Loucy (cell line): ENCODE data around the gene RPL4.

Experiments
- H2AFZ ChIP-seq: fragments of 200-600 bp; sonication (generic); 2 replicates; pipeline ENCODE4 v1.6.0; 2016; ENCODE audit warnings: antibody characterized with exemption, mild to moderate bottlenecking, low read length, moderate library complexity
- H3F3A ChIP-seq: fragments of 200-600 bp; 2 replicates; pipeline ENCODE4 v1.6.0; 2016; ENCODE audit warnings: antibody characterized with exemption, low read depth, mild to moderate bottlenecking
- H3K27me3 ChIP-seq: fragments of 200-600 bp; sonication (generic); 2 replicates; pipeline ENCODE4 v1.6.1; 2014; ENCODE audit warnings: low read length, mild to moderate bottlenecking; ENCODE audit not compliant: insufficient read depth, poor library complexity, severe bottlenecking
- H3K36me3 ChIP-seq: fragments of 200-600 bp; sonication (generic); 2 replicates; pipeline ENCODE4 v1.6.1; 2016; ENCODE audit warnings: low read length; ENCODE audit not compliant: insufficient read depth
- H3K4me1 ChIP-seq: fragments of 200-600 bp; sonication (generic); 2 replicates; pipeline ENCODE4 v1.5.1; 2014; ENCODE audit warnings: low read length, mild to moderate bottlenecking; ENCODE audit not compliant: insufficient read depth, poor library complexity, severe bottlenecking
- H3K4me2 ChIP-seq: fragments of 200-600 bp; sonication (generic); 2 replicates; pipeline ENCODE4 v1.6.0; 2014; ENCODE audit warnings: antibody characterized with exemption, low read length, low read depth, mild to moderate bottlenecking; ENCODE audit not compliant: poor library complexity, severe bottlenecking
- H3K4me3 ChIP-seq: fragments of 200-600 bp; sonication (generic); 2 replicates; pipeline ENCODE4 v1.5.1; 2014; ENCODE audit warnings: low read length, mild to moderate bottlenecking, mixed read lengths; ENCODE audit not compliant: poor library complexity, severe bottlenecking
- H3K79me2 ChIP-seq: fragments of 200-600 bp; sonication (generic); 2 replicates; pipeline ENCODE4 v1.6.1; 2014; ENCODE audit warnings: low read length; ENCODE audit not compliant: insufficient read depth
- H3K9ac ChIP-seq: fragments of 200-600 bp; sonication (generic); 2 replicates; pipeline ENCODE4 v1.6.0; 2014; ENCODE audit warnings: mild to moderate bottlenecking, low read depth, low read length, moderate library complexity; ENCODE audit not compliant: poor library complexity, severe bottlenecking
- H3K9me2 ChIP-seq: fragments of 200-600 bp; sonication (generic); replicated peaks from 2 replicates; pipeline ENCODE4 v1.6.1; 2016; ENCODE audit warnings: low read depth, low read length, mixed read lengths
- H3K9me3 ChIP-seq: fragments of 200-600 bp; sonication (generic); 2 replicates; pipeline ENCODE4 v1.6.1; 2014; ENCODE audit warnings: mild to moderate bottlenecking, antibody characterized with exemption, low read length, low read depth; ENCODE audit not compliant: insufficient read depth
- H4K20me1 ChIP-seq: fragments of 200-600 bp; sonication (generic); 2 replicates; pipeline ENCODE4 v1.6.0; 2014; ENCODE audit warnings: antibody characterized with exemption, low read length, mild to moderate bottlenecking; ENCODE audit not compliant: insufficient read depth, poor library complexity, severe bottlenecking
- EZH2phosphoT487 ChIP-seq: fragments of 200-600 bp; IDR thresholded peaks from 2 replicates; pipeline ENCODE4 v1.6.1; 2018; ENCODE audit warnings: antibody characterized with exemption, mild to moderate bottlenecking, moderate library complexity, borderline replicate concordance
- TF ChIP-seq, protein P1 (sequence below): fragments of 200-600 bp; sonication (generic); conservative IDR thresholded peaks from 2 replicates; pipeline ENCODE4 v1.5.1; 2014; ENCODE audit warnings: mild to moderate bottlenecking, antibody characterized with exemption, low read length

The RPL4 gene

GRCh38 chr15:66535056-66535455 lies 30.4 kb upstream of the RPL4 start:
- Histone ChIP-seq H3K9me2 (no peaks in the 10 kb centered on the region), H3K36me3 (peaks cover 38% of the 10 kb centered on the region; the same call in 1 of the 2 replicates)

GRCh38 chr15:66524838-66525237 lies 20.2 kb upstream of the RPL4 start:
- Histone ChIP-seq H3K36me3 (peaks cover 36% of the 10 kb centered on the region; the same call in 1 of the 2 replicates), H4K20me1 (no peaks in the 10 kb centered on the region), H3K79me2 (no peaks in the 10 kb centered on the region), H2AFZ (no peak overlapping the region), H3K9me2 (no peaks in the 10 kb centered on the region), H3K9me3 (no peaks in the 10 kb centered on the region), H3K27me3 (no peaks in the 10 kb centered on the region), H3K4me2 (no peak overlapping the region), H3K4me3 (no peak overlapping the region), H3K9ac (no peak overlapping the region), H3K4me1 (no peaks in the 10 kb centered on the region), H3F3A (no peaks in the 10 kb centered on the region)
- TF ChIP-seq EZH2phosphoT487: no peak
- TF ChIP-seq, protein P1, sequence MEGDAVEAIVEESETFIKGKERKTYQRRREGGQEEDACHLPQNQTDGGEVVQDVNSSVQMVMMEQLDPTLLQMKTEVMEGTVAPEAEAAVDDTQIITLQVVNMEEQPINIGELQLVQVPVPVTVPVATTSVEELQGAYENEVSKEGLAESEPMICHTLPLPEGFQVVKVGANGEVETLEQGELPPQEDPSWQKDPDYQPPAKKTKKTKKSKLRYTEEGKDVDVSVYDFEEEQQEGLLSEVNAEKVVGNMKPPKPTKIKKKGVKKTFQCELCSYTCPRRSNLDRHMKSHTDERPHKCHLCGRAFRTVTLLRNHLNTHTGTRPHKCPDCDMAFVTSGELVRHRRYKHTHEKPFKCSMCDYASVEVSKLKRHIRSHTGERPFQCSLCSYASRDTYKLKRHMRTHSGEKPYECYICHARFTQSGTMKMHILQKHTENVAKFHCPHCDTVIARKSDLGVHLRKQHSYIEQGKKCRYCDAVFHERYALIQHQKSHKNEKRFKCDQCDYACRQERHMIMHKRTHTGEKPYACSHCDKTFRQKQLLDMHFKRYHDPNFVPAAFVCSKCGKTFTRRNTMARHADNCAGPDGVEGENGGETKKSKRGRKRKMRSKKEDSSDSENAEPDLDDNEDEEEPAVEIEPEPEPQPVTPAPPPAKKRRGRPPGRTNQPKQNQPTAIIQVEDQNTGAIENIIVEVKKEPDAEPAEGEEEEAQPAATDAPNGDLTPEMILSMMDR: no peak

More at GRCh38 chr15:66535056-66535455, 30.4 kb upstream of the RPL4 start:
- Histone ChIP-seq H3K4me3 (no peak overlapping the region), H2AFZ (no peak overlapping the region), H3F3A (no peaks in the 10 kb centered on the region), H3K27me3 (no peaks in the 10 kb centered on the region), H3K9me3 (no peaks in the 10 kb centered on the region), H4K20me1 (no peaks in the 10 kb centered on the region), H3K4me2 (no peak overlapping the region), H3K4me1 (no peaks in the 10 kb centered on the region), H3K9ac (no peak overlapping the region), H3K79me2 (no peaks in the 10 kb centered on the region)
- TF ChIP-seq, protein P1: no peak
- no peak for TF ChIP-seq EZH2phosphoT487

DNA sequence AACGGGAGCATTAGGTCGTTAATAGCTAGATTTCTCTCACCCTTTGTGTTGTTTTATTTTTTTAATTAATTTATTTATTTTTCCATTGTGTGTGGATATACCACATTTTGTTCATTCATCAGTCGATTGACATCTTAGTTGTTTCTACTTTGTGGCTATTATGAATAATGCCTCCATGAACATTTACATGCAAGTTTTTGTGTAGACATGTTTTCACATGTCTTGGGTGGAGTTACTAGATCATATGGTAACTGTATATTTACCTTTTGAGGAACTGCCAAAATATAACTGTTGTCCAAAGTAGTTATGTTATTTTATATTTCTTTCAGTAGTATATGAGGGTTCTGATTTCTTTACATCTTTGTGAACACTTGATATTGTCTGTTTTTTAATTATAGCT lies 19.3 kb upstream of the RPL4 start:
- Histone ChIP-seq H3K79me2 (no peaks in the 10 kb centered on the region), H3K4me1 (no peaks in the 10 kb centered on the region), H3K36me3 (peaks cover 29% of the 10 kb centered on the region; the same call in 1 of the 2 replicates), H3F3A (no peaks in the 10 kb centered on the region), H3K9me2 (no peaks in the 10 kb centered on the region), H3K9ac (no peak overlapping the region), H3K9me3 (no peaks in the 10 kb centered on the region), H3K27me3 (no peaks in the 10 kb centered on the region), H4K20me1 (no peaks in the 10 kb centered on the region), H3K4me2 (no peak overlapping the region), H2AFZ (no peak overlapping the region), H3K4me3 (no peak overlapping the region)
- TF ChIP-seq, protein P1: no peak
- TF ChIP-seq EZH2phosphoT487: no peak
